H1 (cell line): ENCODE results near the gene NOC2L. TPM values are rescaled to one million over a fixed set of nuclear protein-coding genes. Genes with fewer than 3 reads are reported as not detected.

Source experiments
- CTCF ChIA-PET: fragments of 300-600 bp; sonication (Branson Sonifier 250); formaldehyde crosslinking; loops from one replicate; lab custom pipeline; 2021; ENCODE audit not compliant: partially characterized antibody; lab: Charles Lee
- POLR2A ChIA-PET: fragments of 300-600 bp; sonication (Branson Sonifier 250); formaldehyde crosslinking; loops from one replicate; lab custom pipeline; 2021; ENCODE audit warnings: inconsistent platforms; ENCODE audit not compliant: partially characterized antibody; lab: Charles Lee
- DNase-seq, 2 experiments: peaks; one replicate each; pipeline versions ENCODE4 v3.0.0 to v3.0.0-alpha.2; 2010 to 2022; ENCODE audit warnings: low spot score in 2 of 2, low read depth in 1 of 2, mixed read lengths in 1 of 2
- FAIRE-seq: peaks from 2 replicates; lab custom pipeline; 2011; peaks lifted over from hg19 to GRCh38; lab: Jason Lieb, UNC
- H2AFZ ChIP-seq: 2 replicates; pipeline ENCODE4 v1.8.1; 2012; ENCODE audit warnings: low read length, inconsistent platforms
- H2AK5ac ChIP-seq: 2 replicates; pipeline ENCODE4 v1.6.1; 2013; ENCODE audit warnings: low read depth, low read length
- H2BK120ac ChIP-seq: replicated peaks from 2 replicates; pipeline ENCODE3; 2013; ENCODE audit warnings: low read depth, low read length, inconsistent platforms
- H2BK12ac ChIP-seq: 2 replicates; pipeline ENCODE4 v1.6.1; 2013; ENCODE audit warnings: low read depth, low read length
- H2BK15ac ChIP-seq: 2 replicates; pipeline ENCODE4 v1.6.1; 2013; ENCODE audit warnings: low read length
- H2BK20ac ChIP-seq: 2 replicates; pipeline ENCODE4 v1.6.1; 2013; ENCODE audit warnings: low read length
- H2BK5ac ChIP-seq: 2 replicates; pipeline ENCODE4 v1.6.1; 2013; ENCODE audit warnings: low read depth, low read length
- H3K14ac ChIP-seq: 2 replicates; pipeline ENCODE4 v1.6.1; 2013; ENCODE audit warnings: inconsistent platforms; ENCODE audit not compliant: insufficient read length
- H3K18ac ChIP-seq: 2 replicates; pipeline ENCODE4 v1.6.1; 2013; ENCODE audit warnings: low read length; ENCODE audit errors: extremely low read depth
- H3K23ac ChIP-seq: 2 replicates; pipeline ENCODE4 v1.6.1; 2013; ENCODE audit warnings: inconsistent platforms; ENCODE audit not compliant: insufficient read length
- H3K23me2 ChIP-seq: 2 replicates; pipeline ENCODE4 v1.6.1; 2013; ENCODE audit warnings: low read depth, low read length
- H3K27ac ChIP-seq: 2 replicates; pipeline ENCODE4 v1.6.1; 2011; ENCODE audit warnings: low read depth, low read length, inconsistent platforms
- H3K27me3 ChIP-seq, 4 experiments: replicated peaks in 1 of 4; 1 replicate in 1 of 4; 2 replicates in 3 of 4; pipeline versions ENCODE4 v1.6.1 to v1.8.1; 2011 to 2013; ENCODE audit warnings: low read length in 3 of 4, mild to moderate bottlenecking in 3 of 4, inconsistent platforms in 2 of 4, mixed read lengths in 2 of 4, moderate library complexity in 1 of 4; ENCODE audit not compliant: control insufficient read depth in 3 of 4, insufficient read depth in 3 of 4; ENCODE audit errors: extremely low read depth in 1 of 4
- H3K36me3 ChIP-seq, 4 experiments: 2 replicates each; pipeline versions ENCODE4 v1.6.1 to v1.8.1; 2011 to 2013; ENCODE audit warnings: mild to moderate bottlenecking in 4 of 4, low read length in 3 of 4, moderate library complexity in 2 of 4, control low read depth in 1 of 4, inconsistent platforms in 1 of 4; ENCODE audit not compliant: insufficient read depth in 4 of 4, control insufficient read depth in 2 of 4
- H3K4ac ChIP-seq: replicated peaks from 2 replicates; pipeline ENCODE3; 2013; ENCODE audit warnings: low read length, low read depth, mixed read lengths, inconsistent platforms; ENCODE audit not compliant: insufficient read length
- H3K4me1 ChIP-seq, 4 experiments: replicated peaks in 1 of 4; 1 replicate in 1 of 4; 2 replicates in 3 of 4; pipeline versions ENCODE4 v1.6.1 to v1.8.1; 2011 to 2013; ENCODE audit warnings: low read length in 3 of 4, inconsistent platforms in 2 of 4, mixed read lengths in 1 of 4; ENCODE audit not compliant: insufficient read depth in 4 of 4, control insufficient read depth in 3 of 4
- H3K4me2 ChIP-seq, 2 experiments: 2 replicates each; pipeline versions ENCODE4 v1.6.1 to v1.8.1; 2011 to 2013; ENCODE audit warnings: low read depth in 2 of 2, low read length in 2 of 2, control low read depth in 1 of 2, inconsistent platforms in 1 of 2, mild to moderate bottlenecking in 1 of 2; ENCODE audit not compliant: insufficient read depth in 1 of 2
- H3K4me3 ChIP-seq, 4 experiments: fragments of 200-600, 300-600 bp in 1 of 4; sonication (generic), shearing (Covaris generic), sonication (Bioruptor Twin) in 1 of 4; 2 replicates each; pipeline versions ENCODE4 v1.5.1 to v1.8.1; 2011 to 2016; ENCODE audit warnings: low read length in 4 of 4, low read depth in 3 of 4, control low read depth in 2 of 4, inconsistent platforms in 2 of 4, mild to moderate bottlenecking in 2 of 4, mixed read lengths in 1 of 4, moderate library complexity in 1 of 4; ENCODE audit not compliant: insufficient read depth in 2 of 4; ENCODE audit errors: extremely low read depth in 1 of 4
- H3K56ac ChIP-seq: replicated peaks from 2 replicates; pipeline ENCODE3; 2013; ENCODE audit warnings: low read depth, mild to moderate bottlenecking, mixed read lengths, low read length, inconsistent platforms; ENCODE audit not compliant: insufficient read length
- H3K79me1 ChIP-seq: 2 replicates; pipeline ENCODE4 v1.6.1; 2013; ENCODE audit warnings: low read depth, low read length, control low read depth
- H3K79me2 ChIP-seq, 2 experiments: 2 replicates each; pipeline versions ENCODE4 v1.6.1 to v1.8.1; 2012 to 2013; ENCODE audit warnings: low read length in 2 of 2, mild to moderate bottlenecking in 2 of 2, inconsistent platforms in 1 of 2; ENCODE audit not compliant: insufficient read depth in 2 of 2, control insufficient read depth in 1 of 2
- H3K9ac ChIP-seq, 4 experiments: replicated peaks in 1 of 4; 1 replicate in 1 of 4; 2 replicates in 3 of 4; pipeline versions ENCODE4 v1.6.1 to v1.8.1; 2011 to 2013; ENCODE audit warnings: low read depth in 3 of 4, low read length in 3 of 4, control low read depth in 2 of 4, mild to moderate bottlenecking in 2 of 4, moderate library complexity in 2 of 4, inconsistent platforms in 1 of 4; ENCODE audit errors: extremely low read depth in 1 of 4
- H3K9me3 ChIP-seq, 2 experiments: 2 replicates each; pipeline versions ENCODE4 v1.6.1 to v1.8.1; 2012 to 2013; ENCODE audit warnings: mild to moderate bottlenecking in 2 of 2, moderate library complexity in 2 of 2, control low read depth in 1 of 2, inconsistent platforms in 1 of 2, low read depth in 1 of 2, low read length in 1 of 2, mixed read lengths in 1 of 2; ENCODE audit not compliant: insufficient read depth in 2 of 2
- H4K20me1 ChIP-seq, 2 experiments: replicated peaks in 1 of 2; 2 replicates each; pipeline versions ENCODE3 to v1.8.1; 2011 to 2013; ENCODE audit warnings: inconsistent platforms in 2 of 2, low read length in 2 of 2, mild to moderate bottlenecking in 1 of 2; ENCODE audit not compliant: insufficient read depth in 2 of 2, control insufficient read depth in 1 of 2
- H4K5ac ChIP-seq: 2 replicates; pipeline ENCODE4 v1.6.1; 2013; ENCODE audit warnings: low read length, low read depth, mixed read lengths, inconsistent platforms; ENCODE audit not compliant: insufficient read length
- H4K8ac ChIP-seq: 2 replicates; pipeline ENCODE4 v1.8.0; 2013; ENCODE audit warnings: mild to moderate bottlenecking, moderate library complexity, low read length, inconsistent platforms; ENCODE audit not compliant: insufficient read depth; ENCODE audit errors: extremely low read depth
- H4K91ac ChIP-seq: replicated peaks from 2 replicates; pipeline ENCODE3; 2013; ENCODE audit warnings: low read length, mixed read lengths, inconsistent platforms; ENCODE audit not compliant: insufficient read length
- BRCA1 ChIP-seq: IDR thresholded peaks from 2 replicates; pipeline ENCODE4 v1.6.1; 2012; ENCODE audit warnings: low read depth, low read length, improper control_type of control experiment
- GABPA ChIP-seq: IDR thresholded peaks from 2 replicates; pipeline ENCODE4 v1.6.1; 2011; ENCODE audit warnings: mild to moderate bottlenecking, low read length, moderate library complexity, borderline replicate concordance; ENCODE audit not compliant: insufficient read depth
- GTF2F1 ChIP-seq: IDR thresholded peaks from 2 replicates; pipeline ENCODE4 v1.6.1; 2012; ENCODE audit warnings: low read depth, low read length, improper control_type of control experiment, borderline replicate concordance
- HDAC6 ChIP-seq: IDR thresholded peaks from one replicate; pipeline ENCODE4 v1.7.1; 2012; ENCODE audit warnings: low read depth, mild to moderate bottlenecking, inconsistent platforms, low read length, moderate library complexity
- KDM1A ChIP-seq: fragments of 200-600, 300-600 bp; sonication (generic); IDR thresholded peaks from 2 replicates; pipeline ENCODE4 v1.7.1; 2016; ENCODE audit warnings: mild to moderate bottlenecking, low read length, borderline replicate concordance
- KDM4A ChIP-seq: IDR thresholded peaks from one replicate; pipeline ENCODE4 v1.7.1; 2012; ENCODE audit warnings: low read depth, mild to moderate bottlenecking, moderate library complexity, low read length, inconsistent platforms; ENCODE audit not compliant: severe bottlenecking
- RAD21 ChIP-seq, 2 experiments: IDR thresholded peaks in 1 of 2; conservative IDR thresholded peaks in 1 of 2; 2 replicates each; pipeline ENCODE4 v1.6.1; 2011; ENCODE audit warnings: low read depth in 2 of 2, low read length in 2 of 2, improper control_type of control experiment in 1 of 2, inconsistent platforms in 1 of 2, mild to moderate bottlenecking in 1 of 2, moderate library complexity in 1 of 2
- RNF2 ChIP-seq: fragments of 200-900, 300-1000 bp; sonication (generic); IDR thresholded peaks from 2 replicates; pipeline ENCODE4 v1.7.1; 2016; ENCODE audit warnings: borderline replicate concordance, low read depth, mild to moderate bottlenecking, antibody characterized with exemption, low read length; ENCODE audit not compliant: poor library complexity, severe bottlenecking; ENCODE audit errors: missing control alignments
- SIN3A ChIP-seq, 2 experiments: IDR thresholded peaks in 1 of 2; conservative IDR thresholded peaks in 1 of 2; 2 replicates each; pipeline ENCODE4 v1.6.1; 2011 to 2012; ENCODE audit warnings: low read length in 2 of 2, improper control_type of control experiment in 1 of 2, low read depth in 1 of 2, mild to moderate bottlenecking in 1 of 2
- YY1 ChIP-seq: IDR thresholded peaks from 2 replicates; pipeline ENCODE4 v1.6.1; 2011; ENCODE audit warnings: low read depth, mild to moderate bottlenecking, low read length
- WGBS, 2 experiments: shearing (Covaris generic) in 1 of 2; methylation state at CpG; one replicate each; pipeline versions ENCODE4 v1.1.6 to v1.1.7; 2013 to 2015; ENCODE audit warnings: low lambda C conversion rate in 2 of 2, mixed read lengths in 2 of 2, inconsistent platforms in 1 of 2, low coverage in 1 of 2, missing lambda C conversion rate in 1 of 2; ENCODE audit not compliant: insufficient replicate concordance in 2 of 2, insufficient coverage in 1 of 2, insufficient read length in 1 of 2; ENCODE audit errors: extremely low coverage in 1 of 2, missing lambda C conversion rate in 1 of 2; 5-methylcytosine and 5-hydroxymethylcytosine counted together
- polyA plus RNA-seq, 7 experiments: library from polyadenylated mRNA; depleted of rRNA in 3 of 7; stranded (reverse) in 5 of 7; unstranded in 2 of 7; fragments of >200 nt in 5 of 7; fragments of 200-250 nt in 2 of 7; gene quantifications; 1 replicate in 5 of 7; 2 replicates in 1 of 7; 4 replicates in 1 of 7; pipeline versions ENCODE4 v1.2.1 to v1.2.3, GENCODE V29; 2011 to 2013; ENCODE audit warnings: missing spikeins in 2 of 7, mixed read lengths in 2 of 7
- total RNA-seq: library from RNA; stranded (reverse); fragmentation: NEBNext Ultra II Directional; extraction: Animal tissue kit (Norgen Biotek cat#: 25700); gene quantifications from 2 replicates; pipeline ENCODE4 v1.2.1, GENCODE V29; 2021

NOC2L gene
- total and polyA plus RNA-seq, 2 of the 8 experiments (the other 6 are each of a cell fraction or from before 2014, with no cell fraction given) = 74.7 to 130 TPM

DNA sequence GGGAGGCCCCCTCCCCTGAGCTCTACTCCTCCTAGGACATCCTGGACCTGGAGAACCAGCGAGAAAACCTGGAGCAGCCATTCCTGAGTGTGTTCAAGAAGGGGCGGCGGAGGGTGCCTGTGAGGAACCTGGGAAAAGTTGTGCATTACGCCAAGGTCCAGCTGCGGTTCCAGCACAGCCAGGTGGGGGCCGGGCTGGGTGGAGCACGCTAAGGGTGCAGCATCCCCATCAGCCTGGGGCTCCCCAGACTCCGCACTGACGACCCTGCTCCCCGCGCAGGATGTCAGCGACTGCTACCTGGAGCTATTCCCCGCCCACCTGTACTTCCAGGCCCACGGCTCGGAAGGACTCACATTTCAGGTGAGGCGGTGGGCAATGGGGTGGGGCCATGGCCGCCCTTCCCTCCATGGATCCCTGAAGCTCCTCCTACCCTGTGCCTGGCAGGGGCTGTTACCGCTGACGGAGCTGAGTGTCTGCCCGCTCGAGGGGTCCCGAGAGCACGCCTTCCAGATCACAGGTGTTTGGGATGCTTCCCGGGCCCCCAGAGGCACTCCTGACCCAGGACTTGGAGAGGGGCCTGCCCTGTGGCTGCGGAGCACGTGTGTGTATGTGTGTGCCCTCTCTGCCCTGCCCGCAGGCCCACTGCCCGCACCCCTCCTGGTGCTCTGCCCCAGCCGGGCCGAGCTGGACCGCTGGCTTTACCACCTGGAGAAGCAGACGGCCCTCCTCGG lies 11.4 kb upstream of the NOC2L start:
- Histone ChIP-seq H4K8ac (no peak overlapping the region), H2BK12ac (no peak overlapping the region), H3K18ac (no peak overlapping the region), H4K20me1 (peaks cover 0 to 20% of the 10 kb centered on the region in 2 experiments), H2AK5ac (no peak overlapping the region), H3K79me1 (no peaks in the 10 kb centered on the region; the same call in 1 of the 2 replicates), H3K4me3 (peak overlapping the region in 3 of 4 experiments; percentile 22 to 50 (median 23); a peak in 6 of 8 replicates), H2BK15ac (no peak overlapping the region), H3K27ac (no peak overlapping the region), H3K4ac (no peak overlapping the region), H3K23ac (no peak overlapping the region), H2BK120ac (no peak overlapping the region), H2AFZ (no peak overlapping the region), H2BK5ac (no peak overlapping the region), H3K9me3 (no peaks in the 10 kb centered on the region), H3K27me3 (peaks cover 11 to 70% (median 53%) of the 10 kb centered on the region in 4 experiments), H3K4me2 (peak overlapping the region; percentile 46 to 61), H2BK20ac (no peak overlapping the region), H3K36me3 (no peaks in the 10 kb centered on the region; a peak in 2 of 8 replicates), H3K4me1 (peaks cover 0 to 13% (median 7%) of the 10 kb centered on the region in 4 experiments; a peak in 5 of 7 replicates), H4K91ac (no peak overlapping the region), H3K79me2 (peaks cover 0 to 3% of the 10 kb centered on the region in 2 experiments; a peak in 1 of 4 replicates), H3K56ac (no peak overlapping the region), H3K23me2 (peaks cover 10% of the 10 kb centered on the region; the same call in 1 of the 2 replicates), H4K5ac (no peak overlapping the region), H3K9ac (no peak overlapping the region), H3K14ac (no peak overlapping the region)
- FAIRE-seq (no peak), DNase-seq (peak in 1 of 2 experiments; percentile 71)
- ChIA-PET POLR2A (interaction anchor here (0.8 to 1.4 kb wide), 5 partner anchors 9 to 64 kb away, joined by 3 to 5 read pairs (median 4); no protein-coding TSS in a partner anchor), CTCF (interaction anchor here (0.8 to 7.0 kb wide), 7 partner anchors 13 to 94 kb away, joined by 3 to 53 read pairs (median 4); partner anchors contain the start of gene PERM1)
- WGBS, 2 experiments = 27% methylated on average over 25 of the region's 33 CpGs; no CpG with 5 or more reads in 1 of the 2 experiments
- TF ChIP-seq RAD21 (IDR thresholded peaks at IDR 0.05 in 1 of 2, conservative IDR thresholded peaks at IDR 0.05 in 1 of 2; ENCODE audit: low read depth in 2 of 2, low read length in 2 of 2) = no peak
- TF ChIP-seq HDAC6 = no peak
- TF ChIP-seq BRCA1 = no peak
- peak; percentile 32 for TF ChIP-seq KDM4A
- TF ChIP-seq SIN3A (conservative IDR thresholded peaks at IDR 0.05 in 1 of 2, IDR thresholded peaks at IDR 0.05 in 1 of 2; ENCODE audit: low read depth in 1 of 2, low read length in 2 of 2) = no peak
- peak; percentile 55 for TF ChIP-seq YY1
- no peak for TF ChIP-seq GTF2F1
- TF ChIP-seq RNF2 = no peak
- peak; percentile 22; the same call in 1 of the 2 replicates for TF ChIP-seq GABPA
- TF ChIP-seq KDM1A = no peak
